ENCODE measurements around the gene RALGDS.
A peak's percentile ranks its signal among the peaks of the same experiment; 100 is the strongest.

RALGDS gene

DNA sequence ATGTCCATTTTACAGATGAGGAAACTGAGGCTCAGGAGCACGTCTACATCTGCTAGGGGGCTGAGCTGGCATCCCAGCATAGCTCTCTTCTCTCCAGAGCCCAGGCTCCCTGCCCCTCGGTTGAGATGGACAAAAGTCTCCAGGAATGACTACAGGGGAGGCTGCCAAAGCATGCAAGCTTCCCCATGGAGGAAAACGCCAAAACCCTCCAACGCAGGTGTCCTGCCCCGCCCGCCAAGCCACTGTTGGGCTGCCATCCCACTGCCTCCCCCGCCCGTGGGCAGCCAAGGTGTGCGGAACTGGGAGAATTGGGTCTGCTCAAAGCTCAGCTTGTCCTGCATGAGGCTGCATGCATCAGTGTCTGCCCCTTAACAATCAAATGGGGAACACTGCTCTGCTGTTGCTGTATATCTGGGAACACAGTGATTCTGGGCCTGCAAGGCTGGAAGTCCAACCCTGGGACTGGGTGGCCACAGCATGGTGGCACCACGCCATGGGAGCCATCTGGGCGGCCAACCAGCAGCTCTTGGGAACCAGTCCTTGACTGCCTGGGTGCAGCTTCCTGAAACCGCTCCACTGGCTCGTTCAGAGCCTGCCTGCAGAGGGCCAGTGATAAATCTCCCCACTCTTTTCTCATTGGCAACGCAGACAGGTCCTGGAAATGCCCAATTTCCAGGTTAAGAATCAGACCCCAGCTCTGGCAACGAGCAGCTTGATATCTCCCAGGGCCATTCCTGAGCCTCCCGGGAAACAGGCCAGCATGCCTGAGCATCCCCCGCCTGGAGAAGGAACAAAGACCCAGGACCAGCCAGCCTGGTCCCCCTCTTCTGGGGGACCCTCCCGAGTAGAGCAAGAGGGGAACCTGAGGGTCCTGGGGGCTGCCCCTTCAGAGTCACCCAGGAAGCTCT is 3.5 kb downstream of the RALGDS start:
- DNase-seq, result no peak

DNA sequence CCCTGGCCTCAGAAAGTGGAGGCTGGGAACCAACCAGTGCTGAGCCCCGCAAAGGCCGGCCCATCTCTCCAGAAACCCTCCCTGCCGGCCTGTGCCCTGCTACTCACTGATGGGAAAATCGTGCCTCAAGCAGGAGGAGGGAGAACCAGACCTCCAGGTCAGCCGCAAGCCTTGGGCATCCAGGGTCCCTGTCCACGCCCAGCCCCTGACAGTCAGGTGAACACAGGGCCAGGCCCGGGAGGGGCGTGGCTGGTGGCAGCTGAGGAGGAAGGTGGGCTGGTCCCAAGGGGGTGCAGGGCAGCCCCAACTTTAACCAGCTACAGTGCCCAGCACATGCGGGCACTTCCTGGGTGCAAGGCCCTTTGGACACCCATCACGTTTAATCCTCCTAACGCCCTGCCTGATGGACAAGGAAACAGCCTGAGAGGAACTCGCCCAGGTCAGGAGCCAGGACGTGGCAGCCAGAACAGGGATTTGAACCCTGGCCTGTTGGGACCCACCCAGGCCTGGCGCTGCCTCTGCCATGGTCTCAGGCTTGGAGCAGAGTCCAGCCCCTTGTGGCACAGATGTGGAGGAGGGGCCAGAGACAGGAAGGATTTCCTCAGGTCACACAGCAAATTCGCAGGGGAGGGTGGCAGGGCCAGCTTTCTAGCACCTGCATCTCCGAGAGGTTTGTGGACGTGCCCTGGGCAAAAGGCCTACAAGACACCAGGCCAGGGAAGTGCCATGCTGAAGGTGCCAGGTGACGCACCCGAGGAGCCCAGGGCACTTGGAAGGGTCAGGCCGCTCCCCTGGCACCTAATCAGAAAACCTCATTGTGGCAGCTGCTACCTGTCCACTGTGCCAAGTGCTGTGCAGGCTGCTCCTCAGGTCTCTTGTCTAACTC is 4.5 kb downstream of the RALGDS start:
- no peak for DNase-seq

DNA sequence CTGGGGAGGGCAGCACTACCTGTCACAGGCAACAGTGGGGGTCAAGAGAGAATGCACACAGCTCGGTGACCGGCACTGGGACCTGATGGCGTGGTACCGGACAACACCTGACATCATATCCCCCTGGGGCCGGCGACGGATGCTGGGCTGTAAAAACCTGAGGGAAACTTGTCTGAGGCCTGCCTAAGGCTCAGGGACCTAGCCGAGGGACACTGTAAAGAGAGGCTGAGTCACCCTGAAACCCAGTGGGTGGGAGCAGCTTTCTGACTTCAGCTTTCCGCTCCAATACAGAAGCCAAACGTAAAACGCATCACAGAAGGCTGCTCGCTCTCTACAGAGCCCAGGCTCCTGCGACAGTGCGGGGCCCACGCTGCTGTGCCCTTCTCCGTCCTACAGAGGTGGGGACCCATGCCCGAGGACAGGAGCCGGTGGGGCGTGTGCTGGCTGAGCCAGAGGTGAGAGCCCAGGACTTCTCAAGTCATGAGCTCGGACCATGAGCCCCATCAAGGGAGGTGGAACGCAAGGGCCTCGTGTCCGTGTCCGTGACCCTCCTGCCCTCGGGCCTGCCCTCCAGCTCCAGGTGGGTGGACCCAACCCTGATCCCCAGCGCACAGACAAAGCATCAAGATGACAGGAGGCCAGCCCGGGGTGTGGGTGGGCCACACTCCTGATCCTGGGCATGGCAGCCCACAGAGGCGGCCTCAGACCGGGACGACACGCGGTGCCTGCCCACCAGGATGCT is 5.3 kb downstream of the RALGDS start:
- DNase-seq, result no peak

DNA sequence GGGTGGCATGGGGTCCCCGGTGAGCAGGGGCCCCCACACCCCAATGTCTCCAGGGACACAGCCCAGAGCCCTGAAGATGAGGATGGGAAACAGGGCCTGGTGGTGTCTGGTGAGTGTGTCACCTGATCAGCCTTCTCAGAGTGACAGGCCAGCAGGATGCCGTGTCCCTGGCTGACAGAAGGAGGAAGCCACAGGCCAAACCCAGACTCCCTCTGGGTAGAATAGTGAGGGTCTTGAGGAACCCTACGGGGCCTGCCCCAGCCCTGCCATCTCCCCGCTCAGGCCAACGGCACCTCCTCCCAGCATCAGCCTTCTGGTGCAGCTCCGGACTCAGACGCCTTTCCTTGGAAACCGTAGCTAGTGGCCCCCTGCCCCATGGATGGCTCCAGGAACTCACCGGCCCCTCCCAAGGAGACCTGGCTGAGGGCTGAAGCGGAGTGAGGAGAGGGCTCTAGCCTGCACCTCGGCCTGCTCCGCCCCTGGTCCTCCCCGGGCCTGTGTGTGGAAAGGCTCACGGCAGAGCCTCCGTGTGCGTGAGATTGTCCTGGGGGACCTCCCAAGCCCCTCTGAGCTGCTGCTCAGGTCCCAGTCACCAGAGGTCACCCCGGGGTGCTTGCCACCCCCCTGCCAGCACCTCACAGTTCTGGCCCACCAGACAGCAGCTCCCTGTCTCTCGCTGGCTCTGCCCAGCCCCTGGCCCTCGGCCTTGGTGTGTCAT is 6.0 kb downstream of the RALGDS start:
- DNase-seq, result no peak

DNA sequence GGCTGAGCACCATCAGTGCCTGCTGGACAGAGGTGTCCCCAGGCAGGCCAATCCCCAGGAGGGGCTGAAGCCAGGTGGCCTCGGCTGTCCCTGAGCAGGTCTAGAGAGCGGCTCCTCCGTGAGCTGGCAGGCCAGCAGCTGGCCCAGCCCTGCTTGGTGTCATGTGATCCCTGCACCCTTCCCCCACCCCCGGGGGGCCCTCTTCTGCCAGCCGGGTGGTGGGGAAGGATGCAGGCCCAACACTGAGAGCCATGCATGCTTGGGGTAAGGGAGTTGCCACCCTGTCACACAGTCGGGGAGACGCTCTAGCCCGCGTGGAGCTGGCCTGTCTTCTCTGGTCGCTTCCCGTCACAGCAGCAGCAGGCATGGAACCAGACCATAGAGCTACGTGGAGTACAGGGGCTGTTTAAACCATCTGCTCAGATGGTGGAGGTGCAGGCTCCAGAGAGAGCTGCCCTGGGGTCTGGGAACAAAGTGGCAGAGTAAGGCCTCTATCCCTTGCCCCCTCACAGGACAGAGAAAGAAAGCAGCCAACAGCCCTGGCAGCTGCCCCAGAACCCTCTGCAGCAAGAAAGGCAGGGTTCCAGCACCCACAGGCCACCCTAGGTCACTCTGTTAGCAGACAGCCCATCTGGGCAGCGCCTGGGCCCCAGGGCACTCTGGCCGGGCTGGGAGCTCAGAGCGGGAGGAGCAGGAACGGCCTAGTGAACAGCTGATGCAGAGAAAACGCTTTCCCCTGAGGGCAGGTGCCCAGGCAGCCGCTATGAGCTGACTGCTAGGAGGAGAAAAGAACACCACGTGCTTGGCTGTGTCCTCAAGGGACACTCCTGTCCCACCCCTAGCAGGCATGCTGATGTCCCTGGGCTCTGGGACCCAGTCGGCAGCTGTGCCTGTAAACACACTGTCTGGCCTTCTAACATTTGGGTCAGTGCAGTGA is 6.8 kb downstream of the RALGDS start:
- peak; percentile 6 to 50 for DNase-seq

DNA sequence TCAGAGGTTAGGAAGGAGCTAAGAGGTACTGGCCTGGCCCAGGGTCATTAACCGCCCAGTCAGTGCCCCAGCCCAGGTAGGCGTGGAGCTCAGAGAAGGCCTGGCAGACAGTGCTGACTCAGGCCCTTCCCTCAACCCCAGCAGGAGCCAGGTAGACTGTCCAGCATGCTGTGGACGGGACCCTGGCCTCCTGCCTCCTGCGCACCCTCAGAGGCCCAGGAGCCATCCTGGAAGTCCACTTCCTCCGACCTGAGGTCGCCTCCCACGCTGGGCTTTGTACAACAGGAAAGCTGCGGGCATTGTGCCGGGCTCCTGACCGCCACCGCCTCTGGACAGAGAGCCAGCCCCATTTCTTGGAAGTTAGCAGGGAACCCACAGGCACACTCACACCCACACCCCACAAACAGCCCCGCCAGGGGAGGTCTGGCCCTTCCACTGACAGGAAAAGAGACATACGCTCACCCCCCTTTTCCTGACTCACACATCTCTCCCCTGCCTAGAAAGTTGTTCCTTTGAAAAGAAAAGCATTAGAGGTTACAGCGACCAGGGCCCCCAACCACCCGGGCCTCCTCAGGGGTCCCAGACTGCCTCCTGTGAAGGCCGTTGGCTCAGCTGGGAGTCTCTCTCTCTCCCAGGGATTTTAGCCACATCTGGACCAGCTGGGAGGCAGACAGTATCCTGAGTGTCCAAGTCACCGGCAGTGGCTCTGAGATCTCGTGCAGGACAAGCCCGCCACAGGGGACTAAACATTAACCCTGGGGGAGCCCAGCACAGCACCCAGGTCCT is 7.7 kb downstream of the RALGDS start:
- no peak for DNase-seq

DNA sequence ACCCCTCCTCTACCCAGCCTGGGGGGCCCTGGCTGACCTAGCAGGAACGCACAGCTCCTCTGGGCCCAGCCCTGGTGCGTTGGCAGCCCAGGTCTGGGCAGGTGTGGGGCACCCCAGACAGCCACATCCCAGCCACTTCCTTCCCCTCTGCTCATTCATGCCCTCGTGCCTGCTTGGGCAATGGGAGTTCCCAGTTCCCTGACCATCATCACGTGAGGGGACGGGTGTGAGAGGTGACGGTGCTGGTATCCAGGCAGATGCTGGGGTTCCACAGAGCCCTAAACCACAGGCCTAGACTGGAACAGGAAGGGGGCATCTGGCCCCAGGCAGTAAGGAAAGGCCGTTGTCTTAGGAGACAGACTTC is 8.4 kb downstream of the RALGDS start:
- no peak for DNase-seq

DNA sequence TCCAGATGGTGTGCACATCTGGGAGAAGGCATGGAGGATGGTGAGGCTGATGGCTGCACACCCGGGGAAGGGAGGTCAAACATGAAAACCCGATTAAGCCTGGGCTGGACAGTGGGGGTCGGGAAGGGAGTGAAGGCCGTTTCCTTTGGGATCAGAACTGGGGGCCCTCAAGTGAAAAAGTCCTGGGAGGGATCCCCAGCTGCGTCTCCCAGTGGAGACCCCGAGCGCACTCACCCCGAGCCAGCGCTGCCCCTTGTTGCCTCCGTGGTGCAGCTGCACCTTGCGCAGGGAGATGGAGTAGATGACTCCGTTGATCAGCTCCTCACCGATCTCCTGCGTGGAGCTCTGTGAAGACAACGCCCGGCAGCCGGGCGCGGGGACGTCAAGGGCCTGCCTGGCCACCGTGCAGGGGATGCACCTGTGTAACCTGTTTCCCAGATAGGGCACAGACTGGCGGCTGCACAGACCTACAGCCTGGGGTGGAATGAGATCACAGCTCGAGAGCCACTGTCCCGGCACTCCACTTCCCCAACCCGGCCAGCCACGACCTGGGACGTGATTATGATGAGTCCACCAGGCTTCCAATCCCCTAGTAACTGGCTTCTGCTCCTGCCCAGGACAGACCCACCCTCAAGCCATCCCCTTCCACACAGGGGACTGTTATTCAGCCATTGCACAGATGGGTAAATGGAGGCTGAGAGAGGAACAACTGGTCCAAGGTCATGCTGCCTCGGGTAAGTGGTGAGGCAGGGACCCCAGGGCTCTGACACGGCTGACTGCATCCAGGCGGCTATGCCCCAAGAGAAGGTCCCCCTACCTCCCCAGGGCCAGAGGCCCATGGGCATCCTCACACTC is 9.0 kb downstream of the RALGDS start:
- no peak for DNase-seq

DNA sequence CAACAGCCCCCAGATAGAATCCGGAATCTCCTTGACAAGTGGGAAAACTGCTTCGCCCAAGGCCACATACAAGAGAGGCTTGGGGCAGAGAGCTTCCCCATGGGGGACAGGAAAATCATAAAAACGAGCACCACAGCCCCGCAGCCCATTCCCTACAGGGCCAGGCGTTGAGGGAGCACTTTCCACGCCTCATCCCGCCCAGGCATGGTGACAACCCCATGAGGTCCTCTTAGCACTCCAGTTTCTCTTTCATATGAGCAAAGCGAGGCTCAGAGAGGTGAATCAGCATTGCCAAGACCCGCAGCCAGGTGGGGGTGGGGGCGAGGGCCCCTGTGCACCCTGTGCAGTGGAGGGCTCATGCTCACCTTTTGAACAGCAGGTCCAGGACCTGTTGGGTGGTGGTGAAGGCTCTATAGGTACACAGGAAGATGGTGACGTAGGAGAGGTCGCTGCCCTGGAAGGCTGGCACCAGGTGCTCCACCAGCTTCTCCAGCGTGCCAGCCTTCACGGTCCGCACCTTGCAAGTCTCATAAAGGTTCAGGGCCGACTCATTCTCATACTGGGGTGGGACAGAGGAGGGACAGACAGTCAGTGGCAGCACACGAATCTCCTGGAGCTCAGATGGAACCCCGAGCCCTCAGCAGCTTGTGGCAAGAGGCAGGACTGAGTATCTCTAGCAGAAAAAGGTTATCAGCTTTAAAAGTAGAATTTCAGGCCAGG is 10.9 kb downstream of the RALGDS start:
- no peak for DNase-seq

DNA sequence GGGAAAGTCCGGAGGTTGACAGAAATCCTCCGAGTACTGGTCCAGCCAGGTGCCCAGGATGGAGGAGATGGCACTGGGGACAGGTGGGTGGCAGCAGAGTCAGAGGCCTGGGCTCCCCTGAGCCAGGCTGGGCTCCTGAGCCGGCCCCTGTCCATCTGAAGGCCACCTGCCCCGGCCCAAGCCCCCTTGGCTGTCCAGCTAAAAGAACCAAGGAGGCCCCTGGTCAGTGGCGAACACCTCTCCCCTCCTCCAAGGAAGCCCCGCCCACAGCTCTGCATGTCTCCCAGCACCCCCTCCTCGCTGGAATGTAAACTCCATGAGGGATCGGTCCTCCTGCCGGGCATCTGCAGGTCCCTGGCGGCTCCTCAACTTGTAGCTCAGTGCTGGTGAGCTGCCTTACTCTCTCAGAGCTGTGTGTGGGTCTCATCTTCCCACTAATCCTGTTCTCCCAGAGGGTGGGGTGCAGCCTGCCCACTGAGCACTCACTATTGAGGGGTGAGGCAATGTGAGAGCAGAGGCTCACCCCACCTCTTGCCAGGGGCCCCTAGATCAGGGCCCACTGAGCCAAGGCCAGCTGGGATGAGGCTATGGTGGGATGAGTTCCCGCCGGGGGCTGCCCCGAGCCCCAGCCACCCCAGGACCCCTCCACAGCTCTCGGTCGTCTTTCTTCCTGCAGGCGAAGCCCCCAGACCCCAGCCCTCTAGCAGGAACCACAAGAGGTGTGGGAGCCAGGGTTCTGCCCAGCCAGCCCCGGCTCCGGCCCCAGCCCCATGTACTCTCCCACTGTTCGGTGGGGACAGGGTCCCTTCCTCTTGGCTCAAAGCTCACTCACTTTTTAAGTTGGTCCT is 12.0 kb downstream of the RALGDS start:
- DNase-seq, result no peak

DNA sequence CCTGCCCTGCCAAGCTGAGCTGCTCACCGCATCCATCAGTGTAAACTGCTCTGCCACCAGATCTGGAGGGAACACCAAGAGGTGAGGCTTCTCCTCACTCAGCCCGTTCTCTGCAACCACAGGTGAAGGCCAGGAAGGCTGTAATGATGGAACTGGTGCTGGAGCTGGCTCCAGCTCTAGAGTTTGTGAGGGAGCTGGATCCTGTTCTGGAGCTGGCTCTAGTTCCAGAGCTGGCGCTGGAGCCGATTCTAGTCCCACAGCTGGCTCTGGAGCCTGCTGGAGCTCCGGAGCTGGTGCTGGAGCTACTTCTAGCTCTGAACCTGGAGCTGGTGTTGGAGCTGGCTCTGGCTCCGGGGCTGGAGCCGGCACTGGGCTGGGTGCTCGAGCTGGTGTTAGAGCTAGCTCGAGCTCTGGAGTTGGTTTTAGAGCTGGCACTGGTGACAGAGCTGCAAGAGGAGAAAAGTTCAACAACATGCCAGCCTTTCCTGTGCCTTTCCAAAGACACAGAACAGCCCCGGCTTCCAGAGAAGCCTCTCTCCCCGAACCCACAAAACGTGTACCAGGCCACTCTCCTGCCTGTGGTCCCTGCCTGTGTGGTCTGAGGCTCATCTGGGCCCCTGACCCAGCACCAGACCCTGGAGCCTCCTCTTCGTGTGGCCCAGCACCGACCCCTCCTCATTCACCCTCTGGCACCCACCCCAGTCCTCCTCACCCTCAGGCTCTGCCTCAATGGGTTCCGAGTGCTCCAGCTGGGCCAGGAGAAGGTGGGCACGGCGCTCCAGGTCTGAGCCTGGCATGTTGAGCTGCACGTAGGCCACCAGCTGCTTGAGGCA is 12.9 kb downstream of the RALGDS start:
- DNase-seq, result no peak

DNA sequence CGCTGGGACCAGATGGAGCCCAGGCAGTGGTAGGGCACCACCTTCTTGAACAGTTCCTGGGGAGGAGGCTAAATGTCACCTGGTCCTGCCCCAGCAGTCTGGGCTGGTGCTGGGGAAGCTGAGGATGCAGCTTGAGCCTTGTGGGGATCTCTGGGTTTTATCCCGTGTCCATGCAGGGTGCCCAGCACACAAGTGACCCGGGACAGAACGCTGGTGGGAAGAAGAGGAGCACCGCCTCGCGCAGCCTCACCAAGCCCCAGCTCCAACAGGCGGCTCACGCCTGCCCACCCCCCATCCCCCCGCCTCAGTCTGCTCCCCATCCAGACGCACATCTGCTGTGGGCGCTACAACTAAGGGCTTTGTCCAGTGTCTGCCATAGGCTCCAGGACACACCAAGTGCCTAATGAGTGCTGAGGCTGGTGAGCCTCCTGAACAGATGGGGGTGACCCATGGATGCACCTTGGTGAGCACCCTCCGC is 13.8 kb downstream of the RALGDS start:
- DNase-seq, result no peak

DNA sequence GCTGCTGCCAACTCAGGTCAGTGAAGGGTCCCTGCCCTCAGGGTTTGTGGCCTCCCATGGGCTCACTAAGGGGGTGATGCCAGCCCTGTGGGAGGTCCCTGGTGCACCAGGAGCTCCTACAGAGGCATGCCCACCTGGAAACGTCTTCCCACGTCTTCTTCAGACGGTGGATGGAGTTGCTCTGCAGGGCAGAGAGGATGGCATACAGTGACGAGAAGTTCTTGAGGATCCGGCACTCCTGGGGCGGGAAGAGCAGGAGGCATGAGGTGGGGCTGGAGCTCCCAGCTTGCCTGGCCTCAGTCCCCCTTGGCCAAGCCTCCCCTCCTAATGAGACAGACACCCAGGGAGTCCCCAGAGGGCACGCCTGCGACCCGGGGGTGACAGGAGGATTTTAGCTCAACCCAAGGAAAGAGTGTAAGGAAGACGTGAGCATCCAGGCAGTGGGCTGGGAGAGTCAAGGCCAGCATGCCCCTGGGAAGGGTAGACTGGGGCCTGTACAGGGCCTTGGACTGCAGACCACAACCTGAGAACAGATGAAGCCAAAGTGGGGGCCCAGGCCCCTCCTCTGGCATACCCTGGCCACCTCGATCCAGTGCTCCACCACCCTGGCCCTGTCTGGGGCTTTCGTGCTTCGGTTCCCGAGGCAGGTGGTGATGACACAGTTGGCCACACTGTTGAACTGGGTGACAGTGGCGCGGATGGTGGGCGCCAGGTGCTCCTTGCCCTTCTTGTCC is 14.4 kb downstream of the RALGDS start:
- DNase-seq, result no peak

DNA sequence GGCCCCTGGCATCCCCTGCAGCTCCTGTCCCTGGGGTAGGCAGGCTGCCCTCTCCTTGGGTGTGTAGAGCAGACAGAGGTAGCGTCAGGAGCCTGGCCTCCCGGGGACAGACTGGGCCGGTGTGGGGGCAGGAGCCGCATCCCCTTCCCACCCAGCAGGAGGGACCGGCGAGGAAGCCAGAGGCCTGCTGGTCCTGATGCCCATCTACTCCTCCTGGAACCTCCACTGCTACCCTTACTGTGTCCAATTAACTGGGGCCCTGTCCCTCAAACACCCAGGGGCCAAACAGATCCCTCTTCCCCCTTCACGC is 15.6 kb downstream of the RALGDS start:
- DNase-seq, result no peak

DNA sequence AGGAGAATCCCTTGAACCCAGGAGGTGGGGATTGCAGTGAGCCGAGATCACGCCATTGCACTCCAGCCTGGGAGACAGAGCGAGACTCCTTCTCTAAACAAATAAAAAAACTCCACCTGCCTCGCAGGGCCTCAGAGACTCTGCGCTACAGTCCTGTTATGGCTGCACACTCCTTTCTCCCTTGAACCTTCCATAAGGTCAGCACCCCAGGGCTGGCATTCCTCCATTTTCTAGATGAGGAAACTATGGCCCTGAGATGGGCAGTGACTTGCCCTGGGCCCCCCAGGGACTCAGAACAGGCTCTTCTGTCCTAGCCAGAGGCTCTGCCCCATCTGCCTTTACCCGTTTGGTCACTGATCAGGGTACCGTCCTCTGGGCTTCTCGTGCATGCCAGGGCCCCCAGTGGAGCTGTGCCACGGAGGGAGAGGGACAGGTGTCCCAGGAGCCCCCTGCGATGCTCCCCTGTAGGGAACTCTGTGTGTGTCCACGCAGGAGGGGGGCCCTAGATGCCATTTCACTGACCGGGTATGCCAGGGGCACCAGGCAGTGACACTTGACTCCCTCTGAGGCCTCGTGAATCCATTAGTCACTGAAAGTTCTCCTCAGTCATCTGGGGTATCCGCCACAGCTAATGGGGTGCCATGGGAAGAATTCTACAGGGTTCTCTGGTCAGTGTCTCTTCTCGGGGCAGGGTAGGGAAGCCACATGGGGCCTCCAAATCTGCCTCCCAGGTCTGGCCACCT is 16.2 kb downstream of the RALGDS start:
- no peak for DNase-seq

Data from NCI-H526 (cell line).